Measurements from ENCODE around the gene IKZF2. TPM values are rescaled to one million over a fixed set of nuclear protein-coding genes. Genes with fewer than 3 reads are reported as not detected.

IKZF2 gene
- total RNA-seq, 2 donors from 2014 or later = 6.0 to 6.5 TPM

GRCh38 chr2:213078686-213079085 is 72.7 kb downstream of the IKZF2 start:
- Histone ChIP-seq H3K4me3 (no peak overlapping the region), H3K9me3 (no peaks in the 10 kb centered on the region), H3K27ac (no peak overlapping the region), H3K4me1 (no peaks in the 10 kb centered on the region), H3K36me3 (no peaks in the 10 kb centered on the region), H3K27me3 (no peaks in the 10 kb centered on the region)
- DNase-seq (ENCODE audit: low spot score) = no peak
- TF ChIP-seq, protein P1, sequence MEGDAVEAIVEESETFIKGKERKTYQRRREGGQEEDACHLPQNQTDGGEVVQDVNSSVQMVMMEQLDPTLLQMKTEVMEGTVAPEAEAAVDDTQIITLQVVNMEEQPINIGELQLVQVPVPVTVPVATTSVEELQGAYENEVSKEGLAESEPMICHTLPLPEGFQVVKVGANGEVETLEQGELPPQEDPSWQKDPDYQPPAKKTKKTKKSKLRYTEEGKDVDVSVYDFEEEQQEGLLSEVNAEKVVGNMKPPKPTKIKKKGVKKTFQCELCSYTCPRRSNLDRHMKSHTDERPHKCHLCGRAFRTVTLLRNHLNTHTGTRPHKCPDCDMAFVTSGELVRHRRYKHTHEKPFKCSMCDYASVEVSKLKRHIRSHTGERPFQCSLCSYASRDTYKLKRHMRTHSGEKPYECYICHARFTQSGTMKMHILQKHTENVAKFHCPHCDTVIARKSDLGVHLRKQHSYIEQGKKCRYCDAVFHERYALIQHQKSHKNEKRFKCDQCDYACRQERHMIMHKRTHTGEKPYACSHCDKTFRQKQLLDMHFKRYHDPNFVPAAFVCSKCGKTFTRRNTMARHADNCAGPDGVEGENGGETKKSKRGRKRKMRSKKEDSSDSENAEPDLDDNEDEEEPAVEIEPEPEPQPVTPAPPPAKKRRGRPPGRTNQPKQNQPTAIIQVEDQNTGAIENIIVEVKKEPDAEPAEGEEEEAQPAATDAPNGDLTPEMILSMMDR (IDR thresholded peaks at IDR 0.05) = no peak

GRCh38 chr2:213069531-213069930 is 81.9 kb downstream of the IKZF2 start:
- Histone ChIP-seq H3K27me3 (no peaks in the 10 kb centered on the region), H3K4me1 (peaks cover 0 to 22% of the 10 kb centered on the region in 2 donors), H3K36me3 (no peaks in the 10 kb centered on the region), H3K9me3 (no peaks in the 10 kb centered on the region), H3K4me3 (no peak overlapping the region), H3K27ac (no peak overlapping the region)
- TF ChIP-seq, protein P1 (IDR thresholded peaks at IDR 0.05) = no peak
- DNase-seq (ENCODE audit: low spot score) = no peak

GRCh38 chr2:213068676-213069359 is 82.6 kb downstream of the IKZF2 start:
- no peak for DNase-seq (ENCODE audit: low spot score)
- Histone ChIP-seq H3K4me3 (no peak overlapping the region), H3K4me1 (peaks cover 0 to 22% of the 10 kb centered on the region in 2 donors), H3K27ac (no peak overlapping the region), H3K36me3 (no peaks in the 10 kb centered on the region), H3K27me3 (no peaks in the 10 kb centered on the region), H3K9me3 (no peaks in the 10 kb centered on the region)
- TF ChIP-seq, protein P1 (IDR thresholded peaks at IDR 0.05) = no peak

- no peaks in the 10 kb centered on the region for H3K36me3 ChIP-seq
- DNase-seq (ENCODE audit: low spot score) = no peak
Measured at GRCh38 chr2:213067888-213068287, 83.5 kb downstream of the IKZF2 start.

GRCh38 chr2:213066443-213066743 is 85.0 kb downstream of the IKZF2 start:
- Histone ChIP-seq H3K4me1 (peaks cover 0 to 22% of the 10 kb centered on the region in 2 donors), H3K4me3 (peak overlapping the region in 1 of 2 donors; percentile 21), H3K27ac (peak overlapping the region in 1 of 2 donors; percentile 72), H3K36me3 (no peaks in the 10 kb centered on the region), H3K27me3 (no peaks in the 10 kb centered on the region), H3K9me3 (no peaks in the 10 kb centered on the region)
- TF ChIP-seq, protein P1 (IDR thresholded peaks at IDR 0.05) = no peak
- no peak for DNase-seq (ENCODE audit: low spot score)

More at GRCh38 chr2:213067888-213068287, 83.5 kb downstream of the IKZF2 start:
- Histone ChIP-seq H3K4me1 (peaks cover 0 to 22% of the 10 kb centered on the region in 2 donors), H3K4me3 (no peak overlapping the region), H3K27me3 (no peaks in the 10 kb centered on the region), H3K27ac (no peak overlapping the region), H3K9me3 (no peaks in the 10 kb centered on the region)
- TF ChIP-seq, protein P1 (IDR thresholded peaks at IDR 0.05) = no peak

Measured in right atrium auricular region (tissue), 2 donors.